HL-60 (cell line): ENCODE results near the gene BAZ1B.
A peak's percentile ranks its signal among the peaks of the same experiment; 100 is the strongest.

Experiments used
- DNase-seq, 2 experiments: peaks; one replicate each; pipeline ENCODE4 v3.0.0-alpha.2; 2010 to 2020; ENCODE audit warnings: low read depth in 1 of 2, low spot score in 1 of 2
- H3K27ac ChIP-seq: fragments of 250-450 bp; sonication (Bioruptor Pico); replicated peaks from 2 replicates; pipeline ENCODE4 v1.5.1; 2020; ENCODE audit warnings: mild to moderate bottlenecking, moderate library complexity
- H3K27me3 ChIP-seq: fragments of 250-450 bp; sonication (Bioruptor Pico); 2 replicates; pipeline ENCODE4 v1.5.1; 2021; ENCODE audit warnings: mild to moderate bottlenecking, moderate library complexity; ENCODE audit not compliant: insufficient read depth, poor library complexity, severe bottlenecking
- H3K4me3 ChIP-seq: replicated peaks from 2 replicates; pipeline ENCODE4 v1.5.1; 2011; ENCODE audit warnings: mild to moderate bottlenecking, control low read depth, low read length; ENCODE audit not compliant: insufficient read depth
- GABPA ChIP-seq: IDR thresholded peaks from 2 replicates; pipeline ENCODE4 v1.6.1; 2012; ENCODE audit warnings: low read depth
- POLR2AphosphoS5 ChIP-seq: IDR thresholded peaks from 2 replicates; pipeline ENCODE4 v1.6.1; 2012; ENCODE audit warnings: low read depth
- SPI1 ChIP-seq: IDR thresholded peaks from 2 replicates; pipeline ENCODE4 v1.6.1; 2012; ENCODE audit warnings: low read depth, mild to moderate bottlenecking, borderline replicate concordance
- TF ChIP-seq, protein P1 (sequence below): IDR thresholded peaks from 2 replicates; pipeline ENCODE4 v1.6.1; 2012; ENCODE audit warnings: low read depth; ENCODE audit not compliant: insufficient replicate concordance
- TF ChIP-seq, protein P2 (sequence below): IDR thresholded peaks from one replicate; pipeline ENCODE4 v1.5.1; 2011; ENCODE audit warnings: low read length, control low read depth, inconsistent platforms; ENCODE audit not compliant: insufficient read depth

BAZ1B gene

GRCh38 chr7:73452999-73453635 lies 69.0 kb downstream of the BAZ1B start:
- Histone ChIP-seq H3K27ac (0 out of 2 replicates have a peak overlapping the region, but pooled peaks have one; percentile 3), H3K27me3 (no peaks in the 10 kb centered on the region), H3K4me3 (no peak overlapping the region)
- DNase-seq = no peak
- TF ChIP-seq GABPA (no peak), SPI1 (no peak), POLR2AphosphoS5 (no peak)
- TF ChIP-seq, protein P1, sequence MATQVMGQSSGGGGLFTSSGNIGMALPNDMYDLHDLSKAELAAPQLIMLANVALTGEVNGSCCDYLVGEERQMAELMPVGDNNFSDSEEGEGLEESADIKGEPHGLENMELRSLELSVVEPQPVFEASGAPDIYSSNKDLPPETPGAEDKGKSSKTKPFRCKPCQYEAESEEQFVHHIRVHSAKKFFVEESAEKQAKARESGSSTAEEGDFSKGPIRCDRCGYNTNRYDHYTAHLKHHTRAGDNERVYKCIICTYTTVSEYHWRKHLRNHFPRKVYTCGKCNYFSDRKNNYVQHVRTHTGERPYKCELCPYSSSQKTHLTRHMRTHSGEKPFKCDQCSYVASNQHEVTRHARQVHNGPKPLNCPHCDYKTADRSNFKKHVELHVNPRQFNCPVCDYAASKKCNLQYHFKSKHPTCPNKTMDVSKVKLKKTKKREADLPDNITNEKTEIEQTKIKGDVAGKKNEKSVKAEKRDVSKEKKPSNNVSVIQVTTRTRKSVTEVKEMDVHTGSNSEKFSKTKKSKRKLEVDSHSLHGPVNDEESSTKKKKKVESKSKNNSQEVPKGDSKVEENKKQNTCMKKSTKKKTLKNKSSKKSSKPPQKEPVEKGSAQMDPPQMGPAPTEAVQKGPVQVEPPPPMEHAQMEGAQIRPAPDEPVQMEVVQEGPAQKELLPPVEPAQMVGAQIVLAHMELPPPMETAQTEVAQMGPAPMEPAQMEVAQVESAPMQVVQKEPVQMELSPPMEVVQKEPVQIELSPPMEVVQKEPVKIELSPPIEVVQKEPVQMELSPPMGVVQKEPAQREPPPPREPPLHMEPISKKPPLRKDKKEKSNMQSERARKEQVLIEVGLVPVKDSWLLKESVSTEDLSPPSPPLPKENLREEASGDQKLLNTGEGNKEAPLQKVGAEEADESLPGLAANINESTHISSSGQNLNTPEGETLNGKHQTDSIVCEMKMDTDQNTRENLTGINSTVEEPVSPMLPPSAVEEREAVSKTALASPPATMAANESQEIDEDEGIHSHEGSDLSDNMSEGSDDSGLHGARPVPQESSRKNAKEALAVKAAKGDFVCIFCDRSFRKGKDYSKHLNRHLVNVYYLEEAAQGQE = no peak
- TF ChIP-seq, protein P2, sequence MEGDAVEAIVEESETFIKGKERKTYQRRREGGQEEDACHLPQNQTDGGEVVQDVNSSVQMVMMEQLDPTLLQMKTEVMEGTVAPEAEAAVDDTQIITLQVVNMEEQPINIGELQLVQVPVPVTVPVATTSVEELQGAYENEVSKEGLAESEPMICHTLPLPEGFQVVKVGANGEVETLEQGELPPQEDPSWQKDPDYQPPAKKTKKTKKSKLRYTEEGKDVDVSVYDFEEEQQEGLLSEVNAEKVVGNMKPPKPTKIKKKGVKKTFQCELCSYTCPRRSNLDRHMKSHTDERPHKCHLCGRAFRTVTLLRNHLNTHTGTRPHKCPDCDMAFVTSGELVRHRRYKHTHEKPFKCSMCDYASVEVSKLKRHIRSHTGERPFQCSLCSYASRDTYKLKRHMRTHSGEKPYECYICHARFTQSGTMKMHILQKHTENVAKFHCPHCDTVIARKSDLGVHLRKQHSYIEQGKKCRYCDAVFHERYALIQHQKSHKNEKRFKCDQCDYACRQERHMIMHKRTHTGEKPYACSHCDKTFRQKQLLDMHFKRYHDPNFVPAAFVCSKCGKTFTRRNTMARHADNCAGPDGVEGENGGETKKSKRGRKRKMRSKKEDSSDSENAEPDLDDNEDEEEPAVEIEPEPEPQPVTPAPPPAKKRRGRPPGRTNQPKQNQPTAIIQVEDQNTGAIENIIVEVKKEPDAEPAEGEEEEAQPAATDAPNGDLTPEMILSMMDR = no peak

DNA sequence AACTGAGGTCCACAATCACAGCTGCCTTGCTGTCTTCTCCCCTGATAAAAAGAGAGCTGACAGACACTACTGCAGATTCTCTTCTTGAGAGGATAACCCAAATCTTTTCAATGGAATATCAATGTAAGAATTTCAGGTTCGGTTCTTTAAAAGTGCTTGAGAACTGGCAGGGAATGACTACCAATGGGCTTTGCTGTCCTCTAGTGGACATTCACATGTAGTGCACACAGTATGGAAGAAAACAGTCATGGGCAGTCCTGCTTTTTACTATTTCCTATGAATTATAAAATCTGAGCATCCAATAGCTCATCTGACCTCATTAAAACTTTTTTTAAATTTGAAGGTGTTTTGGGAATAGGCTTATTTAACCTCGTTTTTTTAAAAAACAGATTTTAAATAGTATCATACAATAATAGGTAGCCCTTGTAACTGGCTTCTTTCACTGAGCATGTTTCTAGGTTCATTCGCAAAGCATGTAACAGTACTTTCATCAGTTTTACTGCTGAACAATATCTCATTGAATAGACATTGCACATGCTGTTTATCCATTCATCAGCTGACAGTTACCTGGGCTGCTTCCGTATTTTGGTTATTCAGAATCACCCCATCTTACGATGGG lies 70.2 kb downstream of the BAZ1B start:
- Histone ChIP-seq H3K4me3 (no peak overlapping the region), H3K27me3 (no peaks in the 10 kb centered on the region), H3K27ac (no peak overlapping the region; the same call in 1 of the 2 replicates)
- DNase-seq = peak; percentile 32 to 46
- TF ChIP-seq POLR2AphosphoS5 = no peak
- TF ChIP-seq, protein P2 = peak; percentile 99

- Histone ChIP-seq H3K27ac (no peak overlapping the region), H3K27me3 (no peaks in the 10 kb centered on the region), H3K4me3 (no peak overlapping the region)
- TF ChIP-seq SPI1 = no peak
- TF ChIP-seq, protein P2 = no peak
- TF ChIP-seq, protein P1 = no peak
- no peak for TF ChIP-seq POLR2AphosphoS5
- no peak for TF ChIP-seq GABPA
- no peak for DNase-seq
Measured at GRCh38 chr7:73449422-73449821, 72.7 kb downstream of the BAZ1B start.
